GM21447 (cell line): ENCODE results near the gene HMCN2.

Source experiments
- ATAC-seq: cut with Tn5 transposase; IDR thresholded peaks from one replicate; pipeline ENCODE4 v1.9.1; 2021; ENCODE audit not compliant: unreplicated experiment

HMCN2 gene

DNA sequence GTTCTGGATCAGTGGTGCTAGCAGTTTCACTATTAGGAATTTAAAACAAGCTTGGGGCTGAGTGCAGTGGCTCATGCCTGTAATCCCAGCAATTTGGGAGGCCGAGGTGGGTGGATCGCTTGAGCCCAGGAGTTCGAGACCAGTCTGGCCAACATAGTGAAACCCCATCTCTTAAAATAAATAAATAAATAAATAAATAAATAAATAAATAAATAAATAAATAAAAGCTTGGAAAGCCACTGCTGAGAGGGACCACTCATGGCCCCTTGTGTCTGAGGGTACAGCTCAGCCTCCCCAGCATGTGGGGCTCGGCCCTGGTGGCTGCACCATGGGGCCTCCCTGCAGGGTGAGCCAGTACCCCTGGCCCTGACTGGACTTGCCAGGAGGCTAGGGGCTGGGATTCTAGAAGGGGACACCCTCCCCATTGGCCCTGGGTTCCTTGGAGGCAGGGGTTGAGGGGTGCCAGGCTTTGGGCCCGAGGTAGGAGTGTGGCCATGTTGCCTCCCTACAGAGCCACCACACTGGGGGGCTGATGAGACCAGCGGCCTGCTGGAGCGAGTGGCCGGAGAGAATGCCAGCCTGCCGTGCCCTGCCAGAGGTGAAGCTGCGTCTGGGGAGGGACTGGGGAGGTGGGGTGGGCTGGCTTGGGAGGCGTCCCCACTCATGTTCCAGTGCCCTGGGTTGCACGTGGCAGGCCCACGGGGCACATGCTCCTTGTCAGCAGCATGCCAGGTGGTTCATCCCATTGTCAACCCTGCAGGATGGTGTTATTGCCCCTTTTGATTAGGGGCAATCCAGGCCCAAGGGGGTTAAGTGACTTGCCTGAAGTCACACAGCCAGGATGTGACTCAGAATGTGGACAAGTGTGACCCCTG is 76.5 kb downstream of the HMCN2 start:
- no peak for ATAC-seq

DNA sequence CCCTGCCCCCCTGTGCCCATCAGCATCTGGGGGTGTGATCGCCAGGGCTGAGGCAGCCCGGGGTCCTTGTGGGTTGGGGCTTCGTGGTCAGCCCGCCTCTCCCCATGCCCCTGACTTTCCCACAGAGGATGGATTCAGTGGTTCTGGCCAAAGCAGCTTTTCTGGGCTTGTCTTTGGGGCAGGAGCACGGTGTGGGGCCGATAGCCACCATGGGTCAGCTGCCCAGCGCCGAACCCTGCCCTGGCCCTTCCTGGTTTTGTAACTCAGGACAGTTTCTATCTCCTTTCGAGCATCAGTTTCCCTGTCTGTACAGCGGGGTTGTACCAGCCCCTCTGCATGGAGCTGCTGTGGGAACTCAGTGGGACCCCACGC is 77.1 kb downstream of the HMCN2 start:
- no peak for ATAC-seq

DNA sequence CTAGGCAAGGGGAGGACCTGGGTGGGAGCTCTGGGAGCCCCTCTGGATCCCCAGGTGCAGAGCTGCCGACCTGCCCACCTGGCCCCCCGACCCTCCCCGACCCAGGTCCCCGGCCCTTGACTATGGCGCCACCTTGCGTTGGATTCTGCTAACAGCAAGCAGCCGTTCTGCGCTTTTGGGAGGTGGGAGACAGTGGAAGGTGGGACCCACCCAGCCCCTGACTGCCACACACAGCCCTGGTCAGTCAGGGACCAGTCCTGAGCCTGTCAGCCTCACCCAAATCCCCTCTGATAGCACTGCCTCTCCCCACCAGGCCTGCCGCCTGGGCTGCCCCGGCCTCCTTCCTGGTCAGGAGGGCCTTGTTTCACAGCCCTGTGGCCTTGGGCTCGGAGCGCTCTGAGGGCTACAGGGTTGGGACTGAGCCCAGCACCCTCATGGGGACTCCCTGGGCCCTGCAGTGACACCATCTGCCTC is 77.9 kb downstream of the HMCN2 start:
- no peak for ATAC-seq

DNA sequence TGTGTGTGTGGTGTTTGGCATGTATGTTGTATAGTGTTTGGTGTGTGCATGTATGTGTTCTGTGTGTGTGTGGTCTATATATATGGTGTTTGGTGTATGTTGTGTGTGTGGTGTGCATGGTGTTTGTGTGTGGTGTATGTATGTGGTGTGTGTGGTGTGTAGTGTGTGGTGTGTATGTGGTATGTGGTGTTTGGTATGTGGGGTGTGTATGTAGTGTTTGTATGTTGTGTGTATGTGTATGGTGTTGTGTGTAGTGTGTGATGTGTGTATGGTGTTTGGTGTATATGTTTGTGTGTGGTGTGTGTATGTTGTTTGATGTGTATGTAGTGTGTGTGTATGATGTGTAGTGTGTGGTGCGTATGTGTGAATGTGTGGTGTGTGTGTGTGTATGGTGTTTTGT is 78.8 kb downstream of the HMCN2 start:
- no peak for ATAC-seq

DNA sequence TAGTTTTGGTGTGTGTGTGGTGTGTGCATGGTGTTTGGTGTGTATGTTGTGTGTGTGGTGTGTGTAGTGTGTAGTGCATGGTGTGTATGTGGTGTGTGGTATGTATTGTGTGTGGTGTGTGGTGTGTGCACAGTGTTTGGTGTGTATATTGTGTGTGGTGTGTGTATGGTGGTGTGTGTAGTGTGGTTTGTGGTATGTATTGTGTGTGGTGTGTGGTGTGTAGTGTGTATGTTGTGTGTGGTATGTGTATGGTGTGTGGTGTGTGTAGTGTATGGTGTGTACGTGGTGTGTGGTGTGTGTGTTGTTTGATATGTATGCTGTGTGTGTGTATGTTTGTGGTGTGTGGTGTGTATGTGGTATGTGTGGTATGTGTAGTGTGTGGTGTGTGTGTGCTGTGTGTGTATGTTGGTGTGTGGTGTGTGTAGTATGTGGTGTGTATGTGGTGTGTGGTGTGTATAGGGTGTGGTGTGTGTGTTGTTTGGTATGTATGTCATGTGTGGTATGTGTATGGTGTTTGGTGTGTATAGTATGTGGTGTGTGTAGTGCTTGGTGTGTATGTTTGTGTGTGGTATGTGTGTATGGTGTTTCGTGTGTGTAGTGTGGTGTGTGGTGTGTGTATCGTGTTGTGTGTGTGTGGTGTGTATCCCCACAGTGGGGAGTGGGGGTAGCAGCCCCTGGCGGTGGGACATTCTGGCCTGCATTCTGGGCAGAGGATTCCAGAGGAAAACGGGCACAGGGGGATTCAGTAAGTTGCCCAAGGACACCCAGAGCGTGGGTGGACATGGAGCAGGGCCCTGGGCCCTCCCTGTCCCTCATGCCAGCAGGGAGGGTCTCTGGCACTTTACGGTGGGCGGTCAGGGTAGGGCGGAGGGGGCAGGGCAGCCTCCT is 79.7 kb downstream of the HMCN2 start:
- ATAC-seq: no peak

DNA sequence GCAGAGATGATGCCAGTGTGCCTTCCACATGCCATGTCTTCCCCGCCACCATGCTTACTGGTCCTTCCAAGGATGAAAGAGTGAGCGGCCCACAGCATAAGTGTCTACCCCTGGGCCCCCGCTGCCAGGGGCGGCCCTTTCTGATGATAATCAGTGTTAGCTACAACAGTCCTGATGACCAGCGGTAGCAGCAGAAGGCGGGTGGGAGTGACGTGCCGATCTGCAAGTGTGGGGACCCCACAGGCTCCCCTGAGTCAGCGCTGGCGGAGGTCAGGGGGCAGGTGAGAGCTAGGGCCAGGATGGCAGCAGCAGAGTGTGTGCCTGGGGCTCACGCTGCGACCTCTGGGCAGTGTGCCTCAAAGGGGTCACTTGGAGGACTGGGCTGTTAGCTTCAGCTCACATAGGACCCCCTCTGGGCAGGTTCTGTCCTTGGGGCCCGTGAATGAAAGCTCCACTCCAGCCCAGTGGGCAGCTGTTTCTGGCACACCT is 80.4 kb downstream of the HMCN2 start:
- ATAC-seq: no peak

DNA sequence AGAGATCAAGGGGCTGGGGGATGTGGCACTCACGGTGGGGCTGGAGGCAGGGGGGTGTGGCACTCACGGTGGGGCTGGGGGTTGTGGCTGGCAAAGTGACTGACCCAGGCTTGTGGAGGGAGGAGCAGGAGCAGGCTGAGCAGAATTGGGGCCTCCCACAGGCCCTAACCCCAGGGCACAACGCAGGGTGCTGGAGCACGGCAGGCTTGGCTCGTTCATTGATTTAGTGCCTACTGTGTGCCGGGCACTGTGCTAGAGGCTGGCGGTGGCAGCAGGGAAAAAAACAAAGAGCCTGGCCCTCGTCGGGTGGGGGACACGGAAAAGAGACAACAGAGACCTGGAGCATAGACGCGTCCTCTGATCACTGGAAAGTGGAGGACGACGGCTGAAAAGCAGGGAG is 80.9 kb downstream of the HMCN2 start:
- ATAC-seq: no peak

DNA sequence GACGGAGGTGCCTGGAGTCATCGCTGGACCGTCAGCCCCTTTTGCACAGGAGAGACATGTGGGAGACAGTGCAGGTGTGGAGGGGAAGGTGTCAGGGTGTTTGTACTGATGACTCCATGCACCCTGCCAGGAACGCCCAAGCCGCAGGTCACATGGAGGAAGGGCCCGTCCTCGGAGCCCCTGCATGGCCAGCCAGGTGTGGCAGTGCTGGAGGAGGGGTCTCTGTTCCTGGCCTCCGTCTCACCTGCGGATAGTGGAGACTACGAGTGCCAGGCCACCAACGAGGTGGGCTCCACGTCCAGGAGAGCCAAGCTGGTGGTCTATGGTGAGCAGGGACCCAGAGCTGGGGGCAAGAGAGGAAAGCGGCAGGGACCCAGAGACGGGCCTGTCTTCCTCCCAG is 81.5 kb downstream of the HMCN2 start:
- no peak for ATAC-seq

DNA sequence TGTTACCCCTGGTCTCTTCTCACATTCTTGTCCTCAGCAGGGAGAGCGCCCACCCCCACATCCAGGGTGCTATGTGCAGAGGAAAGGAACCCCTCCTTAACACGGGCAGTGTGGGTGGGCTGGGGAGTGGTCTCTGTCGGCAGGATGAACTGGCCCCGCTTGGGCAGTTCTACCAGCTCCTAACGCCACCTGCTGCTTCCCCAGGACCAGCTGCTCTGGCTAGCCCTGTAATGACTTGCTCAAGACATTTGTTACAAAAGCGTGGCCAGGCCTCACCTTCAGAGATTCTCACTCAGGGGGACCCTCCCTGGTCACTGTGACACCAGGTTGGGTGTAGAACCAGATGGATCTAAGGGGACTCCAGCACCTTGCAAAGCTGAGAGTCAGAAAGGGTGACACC is 82.4 kb downstream of the HMCN2 start:
- no peak for ATAC-seq

DNA sequence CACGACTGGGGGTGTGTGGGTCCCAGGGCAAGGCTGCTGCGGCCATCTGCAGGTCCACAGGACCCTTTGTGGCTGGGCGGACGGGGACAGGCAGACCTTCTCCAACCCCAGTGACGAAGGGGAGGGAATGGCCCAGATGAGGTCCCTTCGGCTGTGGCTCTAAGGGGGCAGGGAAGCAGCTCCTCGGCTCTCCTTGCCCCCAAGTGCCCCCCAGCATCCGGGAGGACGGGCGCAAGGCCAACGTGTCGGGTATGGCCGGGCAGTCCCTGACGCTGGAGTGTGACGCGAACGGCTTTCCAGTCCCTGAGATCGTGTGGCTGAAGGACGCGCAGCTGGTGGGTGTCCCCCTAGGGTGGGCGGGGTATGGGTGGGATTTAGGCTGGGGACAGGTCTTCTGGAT is 82.8 kb downstream of the HMCN2 start:
- no peak for ATAC-seq

DNA sequence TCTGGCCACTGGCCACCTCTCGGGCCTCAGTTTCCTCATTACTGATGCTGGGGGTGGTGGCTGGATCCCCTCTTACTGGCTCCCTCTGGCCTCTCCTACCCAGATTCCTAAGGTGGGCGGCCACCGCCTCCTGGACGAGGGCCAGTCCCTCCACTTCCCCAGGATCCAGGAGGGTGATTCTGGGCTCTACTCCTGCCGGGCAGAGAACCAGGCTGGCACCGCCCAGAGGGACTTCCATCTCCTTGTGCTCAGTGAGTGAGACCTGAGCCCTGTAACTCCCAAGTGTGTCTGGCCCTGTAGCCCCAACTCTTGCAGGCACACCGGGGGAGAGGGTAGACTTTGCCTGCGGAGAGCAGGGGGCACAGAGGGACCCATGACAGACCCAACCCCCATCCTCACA is 83.3 kb downstream of the HMCN2 start:
- ATAC-seq: no peak

DNA sequence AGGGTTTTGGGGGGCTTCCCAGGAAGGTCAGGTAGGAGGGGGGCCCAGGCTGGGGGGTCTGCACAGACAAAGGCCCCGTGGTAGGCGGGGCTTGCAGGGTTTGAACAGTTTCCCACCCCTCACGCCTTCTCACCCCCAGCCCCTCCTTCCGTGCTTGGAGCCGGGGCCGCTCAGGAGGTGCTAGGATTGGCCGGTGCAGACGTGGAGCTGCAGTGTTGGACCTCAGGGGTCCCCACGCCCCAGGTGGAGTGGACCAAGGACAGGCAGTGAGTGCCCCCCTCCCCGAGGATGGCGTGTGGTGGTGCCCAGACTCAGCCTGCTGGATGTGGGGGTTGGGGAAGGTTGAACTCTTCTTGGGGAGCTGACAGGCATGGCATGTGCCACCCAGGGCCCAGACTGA is 83.8 kb downstream of the HMCN2 start:
- ATAC-seq: no peak

DNA sequence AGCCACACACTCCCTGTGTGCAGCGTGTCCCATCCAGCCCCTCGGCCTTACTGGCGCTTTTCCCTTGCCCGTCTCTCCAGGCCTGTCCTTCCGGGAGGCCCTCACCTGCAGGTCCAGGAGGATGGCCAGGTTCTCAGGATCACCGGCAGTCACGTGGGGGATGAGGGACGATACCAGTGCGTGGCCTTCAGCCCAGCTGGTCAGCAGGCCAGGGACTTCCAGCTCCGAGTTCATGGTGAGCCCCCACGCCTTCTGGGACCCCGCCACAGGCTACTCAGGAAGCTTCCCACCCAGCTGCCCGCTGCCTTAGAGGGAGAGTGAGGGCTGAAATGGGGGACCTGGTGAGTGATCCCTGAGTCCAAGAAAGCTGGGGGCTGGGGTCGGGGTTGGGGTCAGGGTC is 85.8 kb downstream of the HMCN2 start:
- ATAC-seq: no peak

DNA sequence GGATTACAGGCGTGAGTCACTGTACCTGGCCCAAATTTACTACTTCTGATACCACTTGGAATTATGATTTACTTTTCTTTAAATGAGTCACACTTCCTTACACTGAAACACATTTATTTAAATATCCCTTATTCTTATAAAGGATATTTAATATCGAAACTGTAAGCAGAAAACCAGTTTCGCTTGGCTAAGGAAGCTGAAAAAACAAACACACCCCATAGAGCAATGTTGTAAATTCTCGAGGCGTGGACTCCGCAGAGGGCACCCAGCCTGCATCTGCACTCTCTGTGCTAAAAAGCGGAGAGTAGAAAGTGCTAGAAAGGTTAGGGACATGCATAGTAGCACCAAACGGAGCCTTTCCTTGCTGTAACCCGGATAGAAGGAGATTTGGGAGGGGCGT is 86.5 kb downstream of the HMCN2 start:
- no peak for ATAC-seq

DNA sequence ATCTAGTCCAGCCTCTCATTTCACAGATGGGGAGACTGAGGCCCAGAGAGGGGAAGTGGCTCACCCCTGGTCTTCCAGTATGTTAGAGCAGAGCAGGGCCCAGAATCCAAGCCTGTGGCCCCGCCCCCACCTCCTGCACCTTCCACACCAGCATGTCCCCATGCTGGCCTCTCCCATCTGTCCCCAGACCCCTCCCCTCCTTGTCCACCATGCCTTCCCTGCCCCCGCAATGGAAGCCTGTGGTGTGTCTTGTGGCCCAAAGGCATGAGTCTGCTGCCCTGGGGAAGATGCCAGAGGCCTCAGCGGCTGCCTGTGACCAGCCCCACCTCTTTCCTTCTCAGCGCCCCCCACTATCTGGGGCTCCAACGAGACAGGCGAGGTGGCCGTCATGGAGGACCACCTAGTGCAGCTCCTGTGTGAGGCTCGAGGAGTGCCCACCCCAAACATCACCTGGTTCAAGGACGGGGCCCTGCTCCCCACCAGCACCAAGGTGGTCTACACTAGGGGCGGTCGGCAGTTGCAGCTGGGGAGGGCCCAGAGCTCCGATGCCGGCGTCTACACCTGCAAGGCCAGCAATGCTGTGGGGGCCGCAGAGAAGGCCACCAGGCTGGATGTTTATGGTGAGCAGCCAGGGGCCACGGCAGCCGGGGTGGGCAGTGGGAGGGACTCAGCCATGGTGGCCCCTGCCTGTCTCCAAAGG is 87.2 kb downstream of the HMCN2 start:
- no peak for ATAC-seq

DNA sequence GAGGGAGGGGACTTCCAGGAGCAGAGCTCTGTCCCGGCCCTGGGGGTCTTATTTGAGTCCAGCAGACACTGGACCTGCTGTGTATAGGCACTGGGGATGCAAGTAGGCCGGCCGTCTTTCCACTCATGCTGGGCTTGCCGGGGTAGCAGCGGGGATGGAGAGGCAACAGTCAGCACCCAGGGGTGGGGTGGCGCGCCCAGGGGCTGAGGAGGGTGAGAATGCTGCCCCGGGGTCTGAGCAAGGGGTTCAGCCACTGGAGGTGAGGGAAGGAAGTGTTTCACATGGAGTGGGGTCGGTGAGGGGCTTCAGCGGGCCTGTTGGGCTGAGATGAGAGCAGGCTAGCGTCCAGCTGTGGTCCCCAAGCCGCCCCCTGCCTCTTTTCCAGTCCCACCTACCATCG is 88.8 kb downstream of the HMCN2 start:
- ATAC-seq: no peak

DNA sequence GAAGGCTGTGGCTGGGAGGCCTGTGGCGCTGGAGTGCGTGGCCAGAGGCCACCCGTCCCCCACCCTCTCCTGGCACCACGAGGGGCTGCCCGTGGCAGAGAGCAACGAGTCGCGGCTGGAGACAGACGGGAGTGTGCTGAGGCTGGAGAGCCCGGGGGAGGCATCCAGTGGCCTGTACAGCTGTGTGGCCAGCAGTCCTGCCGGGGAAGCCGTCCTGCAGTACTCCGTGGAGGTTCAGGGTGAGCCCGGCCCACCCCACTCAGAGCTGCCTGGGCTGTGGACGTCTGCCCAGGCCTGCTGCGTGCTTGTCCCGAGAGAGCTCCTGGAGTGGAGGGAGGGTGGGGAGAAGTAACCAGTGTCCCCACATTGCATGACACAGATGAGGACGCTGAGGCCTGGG is 89.2 kb downstream of the HMCN2 start:
- ATAC-seq: no peak

DNA sequence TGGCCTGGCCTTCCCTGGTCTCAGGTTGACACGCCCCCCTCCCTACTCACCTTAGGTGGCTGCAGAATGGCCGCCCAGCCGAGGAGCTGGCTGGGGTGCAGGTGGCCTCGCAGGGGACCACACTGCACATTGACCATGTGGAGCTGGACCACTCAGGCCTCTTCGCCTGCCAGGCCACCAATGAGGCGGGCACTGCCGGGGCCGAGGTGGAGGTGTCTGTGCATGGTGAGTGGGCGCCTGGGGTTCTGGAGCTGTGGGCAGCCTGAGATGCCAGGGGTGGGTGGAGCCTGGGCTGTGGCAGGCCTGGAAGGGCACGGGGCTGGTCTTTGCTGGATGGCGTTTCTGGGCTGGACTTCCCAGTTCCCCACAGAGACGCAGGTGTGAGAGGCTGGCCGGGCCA is 90.5 kb downstream of the HMCN2 start:
- no peak for ATAC-seq

DNA sequence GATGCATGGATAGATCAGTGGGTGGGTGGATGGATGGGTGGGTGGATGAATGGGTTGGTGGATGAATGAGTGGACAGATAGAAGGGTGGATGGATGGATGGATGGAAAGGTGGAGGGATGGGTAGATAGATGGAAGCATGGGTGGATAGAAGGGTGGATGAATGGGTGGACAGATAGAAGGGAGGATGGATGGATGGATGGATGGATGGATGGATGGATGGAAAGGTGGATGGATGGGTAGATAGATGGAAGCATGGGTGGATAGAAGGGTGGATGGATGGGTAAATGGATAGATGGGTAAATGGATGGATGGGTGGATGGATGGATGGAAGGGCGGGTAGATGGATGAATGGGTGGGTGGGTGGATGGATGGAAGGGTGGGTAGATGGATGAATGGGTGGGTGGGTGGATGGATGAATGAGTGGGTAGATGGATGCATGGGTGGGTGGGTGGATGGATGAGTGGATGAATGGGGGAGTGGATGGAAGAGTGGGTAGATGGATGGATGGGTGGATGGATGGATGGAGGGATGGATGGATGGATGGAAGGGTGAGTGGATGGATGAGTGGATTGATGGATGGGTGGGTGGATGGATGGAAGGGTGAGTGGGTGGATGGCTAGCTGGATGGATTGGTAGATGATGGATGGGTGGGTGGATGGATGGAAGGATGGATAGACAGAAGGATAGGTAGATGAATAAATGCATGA is 91.5 kb downstream of the HMCN2 start:
- no peak for ATAC-seq

DNA sequence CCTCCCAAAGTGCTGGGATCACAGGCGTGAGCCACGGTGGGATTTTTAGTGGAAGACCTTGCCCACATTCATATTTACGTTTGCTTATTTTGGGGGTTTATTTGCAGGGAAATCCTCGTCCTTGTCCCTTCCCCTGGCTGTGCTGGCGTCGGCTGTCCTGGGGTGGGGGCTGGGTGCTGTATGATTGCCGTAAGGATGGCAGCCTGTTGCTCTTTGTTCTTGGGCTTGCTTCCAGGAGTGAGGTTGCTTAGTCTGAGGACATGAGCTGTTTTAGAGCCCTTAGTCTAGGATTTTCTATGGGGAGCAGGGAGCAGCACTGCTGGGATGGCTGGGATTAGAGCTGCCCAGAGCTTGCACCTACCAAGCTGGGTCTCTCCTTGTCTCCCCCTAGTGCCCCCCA is 93.4 kb downstream of the HMCN2 start:
- no peak for ATAC-seq

DNA sequence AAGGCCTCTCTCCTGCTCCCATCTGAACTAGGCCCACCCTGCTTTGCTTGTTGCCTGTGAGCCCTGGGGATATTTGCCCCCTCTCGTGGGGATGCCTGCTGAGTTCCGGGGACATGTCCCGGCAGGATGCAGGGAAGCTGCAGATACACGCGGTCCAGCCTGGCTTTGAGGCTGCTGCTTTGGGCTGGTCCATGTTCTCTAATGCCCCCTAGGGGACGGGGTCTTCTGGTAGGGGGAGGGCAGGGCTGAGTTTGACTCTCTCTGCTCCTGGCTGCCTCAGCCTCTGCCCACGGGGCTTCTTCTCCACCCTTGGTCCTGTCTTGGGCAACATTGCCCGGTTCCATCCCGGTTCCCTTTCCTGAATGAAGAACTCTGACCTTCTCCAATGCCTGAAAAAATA is 94.3 kb downstream of the HMCN2 start:
- no peak for ATAC-seq
